Measurements from ENCODE around the gene ZBTB5.

DNA sequence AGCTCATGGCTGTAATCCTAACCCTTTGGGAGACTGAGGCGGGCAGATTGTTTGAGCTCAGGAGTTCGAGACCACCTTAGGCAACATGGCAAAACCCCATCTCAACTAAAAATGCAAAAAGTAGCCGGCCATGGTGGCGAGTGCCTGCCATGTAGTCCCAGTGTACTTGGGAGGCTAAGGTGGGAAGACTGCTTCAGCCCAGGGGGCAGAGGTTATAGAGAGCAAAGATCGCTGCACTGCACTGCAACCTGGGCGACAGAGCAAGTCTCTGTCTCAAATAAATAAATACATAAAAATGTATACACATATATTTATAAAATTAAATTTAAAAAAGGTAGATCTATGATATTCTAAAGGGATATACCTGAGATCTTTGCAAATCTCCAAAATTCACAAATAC lies 19.4 kb downstream of the ZBTB5 start:
- TF ChIP-seq, protein P1, sequence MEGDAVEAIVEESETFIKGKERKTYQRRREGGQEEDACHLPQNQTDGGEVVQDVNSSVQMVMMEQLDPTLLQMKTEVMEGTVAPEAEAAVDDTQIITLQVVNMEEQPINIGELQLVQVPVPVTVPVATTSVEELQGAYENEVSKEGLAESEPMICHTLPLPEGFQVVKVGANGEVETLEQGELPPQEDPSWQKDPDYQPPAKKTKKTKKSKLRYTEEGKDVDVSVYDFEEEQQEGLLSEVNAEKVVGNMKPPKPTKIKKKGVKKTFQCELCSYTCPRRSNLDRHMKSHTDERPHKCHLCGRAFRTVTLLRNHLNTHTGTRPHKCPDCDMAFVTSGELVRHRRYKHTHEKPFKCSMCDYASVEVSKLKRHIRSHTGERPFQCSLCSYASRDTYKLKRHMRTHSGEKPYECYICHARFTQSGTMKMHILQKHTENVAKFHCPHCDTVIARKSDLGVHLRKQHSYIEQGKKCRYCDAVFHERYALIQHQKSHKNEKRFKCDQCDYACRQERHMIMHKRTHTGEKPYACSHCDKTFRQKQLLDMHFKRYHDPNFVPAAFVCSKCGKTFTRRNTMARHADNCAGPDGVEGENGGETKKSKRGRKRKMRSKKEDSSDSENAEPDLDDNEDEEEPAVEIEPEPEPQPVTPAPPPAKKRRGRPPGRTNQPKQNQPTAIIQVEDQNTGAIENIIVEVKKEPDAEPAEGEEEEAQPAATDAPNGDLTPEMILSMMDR (conservative IDR thresholded peaks at IDR 0.05; ENCODE audit: low read depth, low read length), result no peak
- TF ChIP-seq EZH2 (IDR thresholded peaks at IDR 0.05; ENCODE audit: low read length, unreplicated experiment), result no peak

Data from PC-3 (cell line).